Loucy (cell line): ENCODE results near the gene RND1.

Source experiments
- H2AFZ ChIP-seq: fragments of 200-600 bp; sonication (generic); 2 replicates; pipeline ENCODE4 v1.6.0; 2016; ENCODE audit warnings: antibody characterized with exemption, mild to moderate bottlenecking, low read length, moderate library complexity
- H3F3A ChIP-seq: fragments of 200-600 bp; 2 replicates; pipeline ENCODE4 v1.6.0; 2016; ENCODE audit warnings: antibody characterized with exemption, low read depth, mild to moderate bottlenecking
- H3K27me3 ChIP-seq: fragments of 200-600 bp; sonication (generic); 2 replicates; pipeline ENCODE4 v1.6.1; 2014; ENCODE audit warnings: low read length, mild to moderate bottlenecking; ENCODE audit not compliant: insufficient read depth, poor library complexity, severe bottlenecking
- H3K36me3 ChIP-seq: fragments of 200-600 bp; sonication (generic); 2 replicates; pipeline ENCODE4 v1.6.1; 2016; ENCODE audit warnings: low read length; ENCODE audit not compliant: insufficient read depth
- H3K4me1 ChIP-seq: fragments of 200-600 bp; sonication (generic); 2 replicates; pipeline ENCODE4 v1.5.1; 2014; ENCODE audit warnings: low read length, mild to moderate bottlenecking; ENCODE audit not compliant: insufficient read depth, poor library complexity, severe bottlenecking
- H3K4me2 ChIP-seq: fragments of 200-600 bp; sonication (generic); 2 replicates; pipeline ENCODE4 v1.6.0; 2014; ENCODE audit warnings: antibody characterized with exemption, low read length, low read depth, mild to moderate bottlenecking; ENCODE audit not compliant: poor library complexity, severe bottlenecking
- H3K4me3 ChIP-seq: fragments of 200-600 bp; sonication (generic); 2 replicates; pipeline ENCODE4 v1.5.1; 2014; ENCODE audit warnings: low read length, mild to moderate bottlenecking, mixed read lengths; ENCODE audit not compliant: poor library complexity, severe bottlenecking
- H3K79me2 ChIP-seq: fragments of 200-600 bp; sonication (generic); 2 replicates; pipeline ENCODE4 v1.6.1; 2014; ENCODE audit warnings: low read length; ENCODE audit not compliant: insufficient read depth
- H3K9ac ChIP-seq: fragments of 200-600 bp; sonication (generic); 2 replicates; pipeline ENCODE4 v1.6.0; 2014; ENCODE audit warnings: mild to moderate bottlenecking, low read depth, low read length, moderate library complexity; ENCODE audit not compliant: poor library complexity, severe bottlenecking
- H3K9me2 ChIP-seq: fragments of 200-600 bp; sonication (generic); replicated peaks from 2 replicates; pipeline ENCODE4 v1.6.1; 2016; ENCODE audit warnings: low read depth, low read length, mixed read lengths
- H3K9me3 ChIP-seq: fragments of 200-600 bp; sonication (generic); 2 replicates; pipeline ENCODE4 v1.6.1; 2014; ENCODE audit warnings: mild to moderate bottlenecking, antibody characterized with exemption, low read length, low read depth; ENCODE audit not compliant: insufficient read depth
- H4K20me1 ChIP-seq: fragments of 200-600 bp; sonication (generic); 2 replicates; pipeline ENCODE4 v1.6.0; 2014; ENCODE audit warnings: antibody characterized with exemption, low read length, mild to moderate bottlenecking; ENCODE audit not compliant: insufficient read depth, poor library complexity, severe bottlenecking
- EZH2phosphoT487 ChIP-seq: fragments of 200-600 bp; IDR thresholded peaks from 2 replicates; pipeline ENCODE4 v1.6.1; 2018; ENCODE audit warnings: antibody characterized with exemption, mild to moderate bottlenecking, moderate library complexity, borderline replicate concordance
- TF ChIP-seq, protein P1 (sequence below): fragments of 200-600 bp; sonication (generic); conservative IDR thresholded peaks from 2 replicates; pipeline ENCODE4 v1.5.1; 2014; ENCODE audit warnings: mild to moderate bottlenecking, antibody characterized with exemption, low read length

Gene RND1

DNA sequence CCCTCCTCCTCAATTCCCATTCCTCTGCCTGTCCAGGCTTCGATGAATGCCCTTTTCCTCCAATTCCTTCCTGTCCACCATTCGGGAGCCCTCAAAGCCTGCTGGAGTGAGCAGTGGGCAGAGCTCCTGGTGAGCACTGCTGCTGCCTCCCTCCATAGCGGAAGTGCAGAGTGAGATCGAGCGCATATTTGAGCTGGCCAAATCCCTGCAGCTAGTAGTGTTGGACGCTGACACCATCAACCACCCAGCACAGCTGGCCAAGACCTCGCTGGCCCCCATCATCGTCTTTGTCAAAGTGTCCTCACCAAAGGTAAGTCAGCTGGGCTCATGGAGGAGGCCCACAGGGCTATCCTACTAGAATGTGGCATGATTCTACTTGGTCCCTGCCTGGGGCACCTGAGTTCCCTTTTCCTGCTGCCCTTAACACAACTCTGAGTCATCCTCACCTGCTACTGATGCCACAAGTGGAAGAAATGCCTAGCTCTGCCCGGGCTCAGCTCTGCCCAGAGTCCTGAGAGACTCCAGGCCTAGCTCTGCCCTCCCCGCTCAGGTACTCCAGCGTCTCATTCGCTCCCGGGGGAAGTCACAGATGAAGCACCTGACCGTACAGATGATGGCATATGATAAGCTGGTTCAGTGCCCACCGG is 39.3 kb downstream of the RND1 start:
- Histone ChIP-seq H3K4me2 (no peak overlapping the region), H3K36me3 (peaks cover 37% of the 10 kb centered on the region; the same call in 1 of the 2 replicates), H3K9me3 (no peaks in the 10 kb centered on the region), H3F3A (no peaks in the 10 kb centered on the region), H3K79me2 (no peaks in the 10 kb centered on the region), H2AFZ (no peak overlapping the region), H3K9ac (no peak overlapping the region), H4K20me1 (no peaks in the 10 kb centered on the region), H3K4me1 (no peaks in the 10 kb centered on the region), H3K9me2 (no peaks in the 10 kb centered on the region), H3K27me3 (no peaks in the 10 kb centered on the region), H3K4me3 (no peak overlapping the region)
- no peak for TF ChIP-seq EZH2phosphoT487
- TF ChIP-seq, protein P1, sequence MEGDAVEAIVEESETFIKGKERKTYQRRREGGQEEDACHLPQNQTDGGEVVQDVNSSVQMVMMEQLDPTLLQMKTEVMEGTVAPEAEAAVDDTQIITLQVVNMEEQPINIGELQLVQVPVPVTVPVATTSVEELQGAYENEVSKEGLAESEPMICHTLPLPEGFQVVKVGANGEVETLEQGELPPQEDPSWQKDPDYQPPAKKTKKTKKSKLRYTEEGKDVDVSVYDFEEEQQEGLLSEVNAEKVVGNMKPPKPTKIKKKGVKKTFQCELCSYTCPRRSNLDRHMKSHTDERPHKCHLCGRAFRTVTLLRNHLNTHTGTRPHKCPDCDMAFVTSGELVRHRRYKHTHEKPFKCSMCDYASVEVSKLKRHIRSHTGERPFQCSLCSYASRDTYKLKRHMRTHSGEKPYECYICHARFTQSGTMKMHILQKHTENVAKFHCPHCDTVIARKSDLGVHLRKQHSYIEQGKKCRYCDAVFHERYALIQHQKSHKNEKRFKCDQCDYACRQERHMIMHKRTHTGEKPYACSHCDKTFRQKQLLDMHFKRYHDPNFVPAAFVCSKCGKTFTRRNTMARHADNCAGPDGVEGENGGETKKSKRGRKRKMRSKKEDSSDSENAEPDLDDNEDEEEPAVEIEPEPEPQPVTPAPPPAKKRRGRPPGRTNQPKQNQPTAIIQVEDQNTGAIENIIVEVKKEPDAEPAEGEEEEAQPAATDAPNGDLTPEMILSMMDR: no peak

DNA sequence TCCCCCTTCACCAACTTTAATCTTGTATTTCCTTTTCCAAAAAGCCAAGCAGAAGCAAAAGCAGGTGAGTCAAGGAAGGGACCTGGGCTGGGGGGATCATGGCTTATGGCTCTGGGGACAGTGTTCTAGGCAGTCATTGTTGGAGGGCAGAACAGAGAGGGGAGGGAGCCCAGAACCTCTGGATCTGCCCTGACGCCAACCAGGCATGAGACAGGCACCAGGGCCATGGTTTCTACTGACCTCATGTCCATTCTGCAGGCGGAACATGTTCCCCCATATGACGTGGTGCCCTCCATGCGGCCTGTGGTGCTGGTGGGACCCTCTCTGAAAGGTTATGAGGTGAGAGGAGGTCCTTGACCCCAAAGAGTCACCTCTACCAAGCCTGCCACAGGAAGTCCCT is 40.8 kb downstream of the RND1 start:
- Histone ChIP-seq H3K4me2 (no peak overlapping the region), H4K20me1 (no peaks in the 10 kb centered on the region), H3K27me3 (no peaks in the 10 kb centered on the region), H3K4me3 (no peak overlapping the region), H3F3A (no peaks in the 10 kb centered on the region), H3K9me3 (no peaks in the 10 kb centered on the region), H3K36me3 (peaks cover 23% of the 10 kb centered on the region; the same call in 1 of the 2 replicates), H2AFZ (no peak overlapping the region), H3K79me2 (no peaks in the 10 kb centered on the region), H3K9me2 (no peaks in the 10 kb centered on the region), H3K4me1 (no peaks in the 10 kb centered on the region), H3K9ac (no peak overlapping the region)
- TF ChIP-seq, protein P1: no peak
- no peak for TF ChIP-seq EZH2phosphoT487

DNA sequence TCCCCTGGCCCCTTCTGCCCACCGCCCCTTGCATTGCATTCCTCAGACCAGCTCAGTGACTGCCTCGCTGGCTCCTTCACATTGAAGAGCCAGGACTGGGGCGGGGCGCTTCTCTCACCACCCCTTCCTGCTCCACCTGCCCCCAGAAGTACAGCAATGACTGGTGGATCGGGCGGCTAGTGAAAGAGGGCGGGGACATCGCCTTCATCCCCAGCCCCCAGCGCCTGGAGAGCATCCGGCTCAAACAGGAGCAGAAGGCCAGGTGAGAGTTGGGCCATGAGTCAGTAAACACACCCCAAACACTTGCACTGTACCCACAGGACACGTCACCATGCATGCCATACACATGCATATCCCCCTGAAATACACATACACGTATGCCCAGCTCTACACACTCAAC is 41.6 kb downstream of the RND1 start:
- no peak for TF ChIP-seq EZH2phosphoT487
- TF ChIP-seq, protein P1: no peak
- no peak overlapping the region for H3K4me3 ChIP-seq
- H3K4me2 ChIP-seq: no peak overlapping the region
- peaks cover 15% of the 10 kb centered on the region; the same call in 1 of the 2 replicates for H3K36me3 ChIP-seq
- H4K20me1 ChIP-seq: peaks cover 6% of the 10 kb centered on the region
- H3K9me2 ChIP-seq: no peaks in the 10 kb centered on the region
- H3K27me3 ChIP-seq: no peaks in the 10 kb centered on the region
- no peaks in the 10 kb centered on the region for H3K9me3 ChIP-seq
- H3K9ac ChIP-seq: no peak overlapping the region
- no peaks in the 10 kb centered on the region for H3K79me2 ChIP-seq
- H3F3A ChIP-seq: no peaks in the 10 kb centered on the region
- no peak overlapping the region for H2AFZ ChIP-seq
- peaks cover 4% of the 10 kb centered on the region for H3K4me1 ChIP-seq
